AG04450 (cell line): ENCODE measurements around the gene STK32C. TPM values are rescaled to one million over a fixed set of nuclear protein-coding genes. Genes with fewer than 3 reads are reported as not detected.
A peak's percentile ranks its signal among the peaks of the same experiment; 100 is the strongest.
"Not testable (repeated sequence)": the region's sequence is repeated elsewhere in the genome, so short reads cannot be mapped to it uniquely, and the experiment has no call there.

Experiments used
- CTCF ChIA-PET: fragments of 300-600, 350-600 bp; formaldehyde crosslinking; extraction: SDS; loops from one replicate; lab custom pipeline; 2022; ENCODE audit warnings: antibody characterized with exemption, inconsistent platforms; lab: Charles Lee
- POLR2A ChIA-PET: fragments of 350-600 bp; formaldehyde crosslinking; extraction: SDS; loops from one replicate; lab custom pipeline; 2021; ENCODE audit warnings: antibody characterized with exemption, inconsistent platforms; lab: Yijun Ruan, JAX
- DNase-seq: peaks from one replicate; pipeline ENCODE4 v3.0.0-alpha.2; 2011; ENCODE audit warnings: low read depth, low spot score
- H3K27ac ChIP-seq: one replicate; pipeline ENCODE4 v1.5.1; 2012; ENCODE audit warnings: low read depth, low read length, control low read depth
- H3K27me3 ChIP-seq: one replicate; pipeline ENCODE4 v1.6.0; 2012; ENCODE audit warnings: low read length; ENCODE audit not compliant: control insufficient read depth, insufficient read depth
- H3K4me3 ChIP-seq: 2 replicates; pipeline ENCODE4 v1.5.1; 2011; ENCODE audit warnings: mild to moderate bottlenecking, low read depth, low read length, control low read depth
- H3K9me3 ChIP-seq: 2 replicates; pipeline ENCODE4 v1.5.1; 2012; ENCODE audit warnings: low read length; ENCODE audit not compliant: control insufficient read depth, insufficient read depth
- polyA plus RNA-seq: library from polyadenylated mRNA; depleted of rRNA; stranded (reverse); fragments of >200 nt; gene quantifications from 2 replicates; pipeline ENCODE4 v1.2.3, GENCODE V29; 2011
- TF ChIP-seq, protein P1 (sequence below): IDR thresholded peaks from 2 replicates; pipeline ENCODE4 v1.5.1; 2011; ENCODE audit warnings: low read depth, low read length, control low read depth, inconsistent platforms

The STK32C gene
- polyA plus RNA-seq, 1 experiment = 5.3 TPM

DNA sequence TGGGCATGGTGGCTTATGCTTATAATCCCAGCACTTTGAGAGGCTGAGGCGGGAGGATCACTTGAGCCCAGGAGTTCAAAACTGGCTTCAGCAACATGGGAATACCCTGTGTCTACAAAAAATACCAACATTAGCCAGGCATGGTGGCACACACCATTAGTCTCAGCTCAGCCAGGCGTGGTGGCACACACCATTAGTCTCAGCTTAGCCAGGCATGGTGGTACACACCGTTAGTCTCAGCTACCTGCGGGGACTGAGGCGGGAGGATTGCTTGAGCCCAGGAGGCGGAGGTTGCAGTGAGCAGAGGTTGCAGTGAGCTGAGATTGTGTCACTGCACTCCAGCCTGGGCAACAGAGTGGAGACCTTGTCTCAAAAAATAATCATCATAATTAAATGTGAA is 33.3 kb upstream of the STK32C start:
- POLR2A ChIA-PET = interaction anchor here (0.7 kb wide), 1 partner anchor 602 kb away, joined by 3 read pairs; no protein-coding TSS in a partner anchor
- Histone ChIP-seq H3K27ac (no peak overlapping the region), H3K27me3 (no peaks in the 10 kb centered on the region), H3K9me3 (no peaks in the 10 kb centered on the region; the same call in 1 of the 2 replicates), H3K4me3 (no peak overlapping the region)
- CTCF ChIA-PET = no interaction called here
- TF ChIP-seq, protein P1, sequence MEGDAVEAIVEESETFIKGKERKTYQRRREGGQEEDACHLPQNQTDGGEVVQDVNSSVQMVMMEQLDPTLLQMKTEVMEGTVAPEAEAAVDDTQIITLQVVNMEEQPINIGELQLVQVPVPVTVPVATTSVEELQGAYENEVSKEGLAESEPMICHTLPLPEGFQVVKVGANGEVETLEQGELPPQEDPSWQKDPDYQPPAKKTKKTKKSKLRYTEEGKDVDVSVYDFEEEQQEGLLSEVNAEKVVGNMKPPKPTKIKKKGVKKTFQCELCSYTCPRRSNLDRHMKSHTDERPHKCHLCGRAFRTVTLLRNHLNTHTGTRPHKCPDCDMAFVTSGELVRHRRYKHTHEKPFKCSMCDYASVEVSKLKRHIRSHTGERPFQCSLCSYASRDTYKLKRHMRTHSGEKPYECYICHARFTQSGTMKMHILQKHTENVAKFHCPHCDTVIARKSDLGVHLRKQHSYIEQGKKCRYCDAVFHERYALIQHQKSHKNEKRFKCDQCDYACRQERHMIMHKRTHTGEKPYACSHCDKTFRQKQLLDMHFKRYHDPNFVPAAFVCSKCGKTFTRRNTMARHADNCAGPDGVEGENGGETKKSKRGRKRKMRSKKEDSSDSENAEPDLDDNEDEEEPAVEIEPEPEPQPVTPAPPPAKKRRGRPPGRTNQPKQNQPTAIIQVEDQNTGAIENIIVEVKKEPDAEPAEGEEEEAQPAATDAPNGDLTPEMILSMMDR = no peak
- no peak for DNase-seq

DNA sequence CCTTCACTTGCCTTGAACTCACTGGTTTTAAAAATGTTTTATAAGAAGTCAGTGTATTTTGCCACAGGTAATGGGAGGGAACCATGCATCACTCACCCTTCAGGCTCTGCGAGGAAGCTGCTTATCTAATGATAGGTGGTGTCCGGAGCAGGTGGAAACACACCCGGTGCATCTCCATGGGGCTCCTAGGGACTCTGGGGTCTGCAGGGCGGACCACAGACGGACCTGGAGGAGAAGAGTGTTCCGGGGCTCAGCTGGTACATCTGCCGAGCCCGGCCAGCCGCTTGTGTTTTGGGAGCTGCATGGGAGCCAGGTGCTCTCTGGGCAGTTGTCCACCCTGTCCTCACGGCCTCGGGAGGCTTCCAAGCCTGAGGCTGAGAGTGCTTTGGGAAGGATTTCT is 31.5 kb upstream of the STK32C start:
- DNase-seq = no peak
- Histone ChIP-seq H3K27me3 (no peaks in the 10 kb centered on the region), H3K4me3 (no peak overlapping the region), H3K9me3 (no peaks in the 10 kb centered on the region; the same call in 1 of the 2 replicates), H3K27ac (no peak overlapping the region)
- TF ChIP-seq, protein P1 = no peak
- ChIA-PET POLR2A (no interaction called here), CTCF (no interaction called here)

DNA sequence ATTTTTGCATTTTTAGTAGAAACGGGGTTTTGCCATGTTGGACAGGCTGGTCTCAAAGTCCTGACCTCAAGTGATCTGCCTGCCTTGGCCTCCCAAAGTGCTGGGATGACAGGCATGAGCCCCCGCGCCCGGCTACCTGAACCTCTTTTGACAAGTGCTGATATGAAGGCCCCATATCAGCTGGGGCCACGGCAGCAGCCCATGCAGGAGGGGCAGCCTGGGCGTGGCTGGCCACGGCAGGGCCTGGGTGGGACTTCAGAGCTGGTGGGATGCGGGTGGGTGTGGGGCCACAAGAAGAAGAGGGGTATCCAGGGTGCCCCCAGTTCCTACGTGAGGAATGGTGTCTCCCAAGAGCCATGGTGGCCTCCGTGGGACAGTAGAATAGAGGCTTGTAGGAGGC is 31.1 kb upstream of the STK32C start:
- no peak overlapping the region for H3K4me3 ChIP-seq
- POLR2A ChIA-PET = no interaction called here
- no peak for DNase-seq
- no peaks in the 10 kb centered on the region; the same call in 1 of the 2 replicates for H3K9me3 ChIP-seq
- no peaks in the 10 kb centered on the region for H3K27me3 ChIP-seq
- H3K27ac ChIP-seq = no peak overlapping the region
- CTCF ChIA-PET = no interaction called here
- TF ChIP-seq, protein P1 = no peak

DNA sequence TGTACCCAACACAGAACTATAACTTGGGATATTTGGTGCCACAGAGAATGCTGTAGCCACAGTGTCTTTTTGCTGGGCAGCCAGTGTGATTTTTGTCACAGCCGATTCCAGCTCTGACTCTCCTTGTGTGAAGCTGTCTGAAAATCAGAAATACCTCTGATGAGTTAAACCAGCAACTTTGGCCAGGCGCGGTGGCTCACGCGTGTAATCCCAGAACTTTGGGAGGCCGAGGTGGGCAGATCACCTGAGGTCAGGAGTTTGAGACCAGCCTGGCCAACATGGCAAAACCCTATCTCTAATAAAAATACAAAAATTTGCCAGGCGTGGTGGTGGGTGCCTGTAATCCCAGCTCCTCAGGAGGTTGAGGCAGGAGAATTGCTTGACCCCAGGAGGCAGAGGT is 30.1 kb upstream of the STK32C start:
- H3K27me3 ChIP-seq, H3K9me3 ChIP-seq, H3K27ac ChIP-seq, POLR2A ChIA-PET, H3K4me3 ChIP-seq, DNase-seq: not testable (repeated sequence)
- CTCF ChIA-PET = interaction anchor here (0.9 kb wide), 1 partner anchor 114 kb away, joined by 3 read pairs; no protein-coding TSS in a partner anchor

DNA sequence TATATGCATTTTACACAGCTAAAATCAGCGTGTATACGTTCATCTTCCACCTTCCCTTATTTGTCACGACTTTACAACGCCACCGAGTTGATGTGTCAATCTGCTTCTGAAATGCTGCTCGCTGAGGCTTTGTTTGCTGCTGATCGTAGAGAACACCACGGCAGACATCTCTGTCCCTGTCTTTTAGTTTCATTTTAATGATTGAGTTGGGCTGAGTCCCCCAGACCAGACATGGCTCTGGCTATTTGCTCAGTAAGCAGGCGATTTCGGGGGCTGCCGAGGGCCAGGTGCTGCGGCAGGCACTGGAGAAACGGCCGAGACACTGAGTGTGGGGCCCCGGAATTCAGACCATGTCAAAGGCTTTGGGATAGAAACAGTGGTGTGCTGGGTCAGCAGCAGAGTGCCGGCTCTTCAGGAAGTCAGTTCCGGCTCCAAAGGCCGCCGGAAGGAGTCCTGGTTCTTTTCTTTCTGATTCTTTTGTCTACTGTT is 29.2 kb upstream of the STK32C start:
- Histone ChIP-seq H3K27ac (peak overlapping the region; percentile 31), H3K27me3 (no peaks in the 10 kb centered on the region), H3K4me3 (peak overlapping the region; percentile 42), H3K9me3 (no peaks in the 10 kb centered on the region)
- TF ChIP-seq, protein P1 = no peak
- DNase-seq = no peak
- ChIA-PET CTCF (no interaction called here), POLR2A (no interaction called here)
